Cardiac muscle cell (in vitro differentiated cells and primary cell): ENCODE data around the gene PLXNA2. TPM values are rescaled to one million over a fixed set of nuclear protein-coding genes. Genes with fewer than 3 reads are reported as not detected.

Experiments used
- DNase-seq, 2 donors: peaks; one replicate each; pipeline versions ENCODE4 v3.0.0 to v3.0.0-alpha.2; 2010 to 2017; ENCODE audit warnings: low read depth in 1 of 2, low spot score in 1 of 2
- H3K27ac ChIP-seq: fragments of 200-600 bp; sonication (generic); 2 replicates; pipeline ENCODE4 v1.5.1; 2016
- H3K27me3 ChIP-seq: fragments of 200-600 bp; sonication (generic); 2 replicates; pipeline ENCODE4 v1.6.0; 2016; ENCODE audit warnings: control low read depth
- H3K36me3 ChIP-seq: fragments of 200-600 bp; sonication (generic); 2 replicates; pipeline ENCODE4 v1.5.1; 2016; ENCODE audit warnings: control low read depth
- H3K4me1 ChIP-seq: fragments of 200-600 bp; sonication (generic); 2 replicates; pipeline ENCODE4 v1.8.1; 2017; ENCODE audit warnings: low read depth, mild to moderate bottlenecking, mixed run types
- H3K4me3 ChIP-seq: fragments of 200-600 bp; sonication (generic); 2 replicates; pipeline ENCODE4 v1.5.1; 2016; ENCODE audit warnings: mild to moderate bottlenecking
- H3K9me3 ChIP-seq: fragments of 200-600 bp; sonication (generic); 2 replicates; pipeline ENCODE4 v1.5.1; 2017; ENCODE audit warnings: low read depth, mild to moderate bottlenecking, control low read depth
- polyA plus RNA-seq: library from polyadenylated mRNA; unstranded; fragments of >200 nt; fragmentation: Nextera tagmentation; extraction: Ambion mirVana; gene quantifications from 2 replicates; pipeline ENCODE4 v1.2.1, GENCODE V29; 2016
- total RNA-seq: library from RNA; depleted of rRNA; stranded (reverse); fragments of >200 nt; gene quantifications from 2 replicates; pipeline ENCODE4 v1.2.3, GENCODE V29; 2016
- TF ChIP-seq, protein P1 (sequence below): IDR thresholded peaks from 2 replicates; pipeline ENCODE4 v1.5.1; 2012; ENCODE audit warnings: low read depth, mild to moderate bottlenecking, low read length

PLXNA2 gene
- total and polyA plus RNA-seq, 2 experiments from 2014 or later, result 23.2 to 55.3 TPM

DNA sequence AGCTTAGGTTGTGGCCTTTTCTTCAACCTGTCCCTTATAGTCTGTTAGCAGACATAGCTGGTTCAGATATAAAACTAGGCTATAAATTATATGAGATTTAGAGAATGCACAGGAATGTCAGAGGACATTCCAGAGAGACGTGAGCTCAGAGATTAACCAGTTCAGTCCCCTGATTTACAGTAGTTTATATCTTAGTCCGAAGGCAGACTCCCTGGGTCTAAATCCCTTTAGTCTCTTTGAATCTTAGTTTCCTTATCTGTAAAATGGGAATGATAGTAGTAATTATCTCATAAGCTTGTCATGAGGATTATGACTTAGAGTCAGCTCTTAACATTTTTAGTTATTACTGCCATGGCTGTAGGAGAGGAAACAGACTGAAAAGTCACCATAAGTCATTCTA, 45.5 kb upstream of the PLXNA2 start:
- Histone ChIP-seq H3K27me3 (no peaks in the 10 kb centered on the region), H3K4me1 (peaks cover 20% of the 10 kb centered on the region), H3K4me3 (no peak overlapping the region), H3K27ac (no peak overlapping the region), H3K9me3 (no peaks in the 10 kb centered on the region), H3K36me3 (no peaks in the 10 kb centered on the region)
- TF ChIP-seq, protein P1, sequence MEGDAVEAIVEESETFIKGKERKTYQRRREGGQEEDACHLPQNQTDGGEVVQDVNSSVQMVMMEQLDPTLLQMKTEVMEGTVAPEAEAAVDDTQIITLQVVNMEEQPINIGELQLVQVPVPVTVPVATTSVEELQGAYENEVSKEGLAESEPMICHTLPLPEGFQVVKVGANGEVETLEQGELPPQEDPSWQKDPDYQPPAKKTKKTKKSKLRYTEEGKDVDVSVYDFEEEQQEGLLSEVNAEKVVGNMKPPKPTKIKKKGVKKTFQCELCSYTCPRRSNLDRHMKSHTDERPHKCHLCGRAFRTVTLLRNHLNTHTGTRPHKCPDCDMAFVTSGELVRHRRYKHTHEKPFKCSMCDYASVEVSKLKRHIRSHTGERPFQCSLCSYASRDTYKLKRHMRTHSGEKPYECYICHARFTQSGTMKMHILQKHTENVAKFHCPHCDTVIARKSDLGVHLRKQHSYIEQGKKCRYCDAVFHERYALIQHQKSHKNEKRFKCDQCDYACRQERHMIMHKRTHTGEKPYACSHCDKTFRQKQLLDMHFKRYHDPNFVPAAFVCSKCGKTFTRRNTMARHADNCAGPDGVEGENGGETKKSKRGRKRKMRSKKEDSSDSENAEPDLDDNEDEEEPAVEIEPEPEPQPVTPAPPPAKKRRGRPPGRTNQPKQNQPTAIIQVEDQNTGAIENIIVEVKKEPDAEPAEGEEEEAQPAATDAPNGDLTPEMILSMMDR, result no peak
- DNase-seq, result no peak

DNA sequence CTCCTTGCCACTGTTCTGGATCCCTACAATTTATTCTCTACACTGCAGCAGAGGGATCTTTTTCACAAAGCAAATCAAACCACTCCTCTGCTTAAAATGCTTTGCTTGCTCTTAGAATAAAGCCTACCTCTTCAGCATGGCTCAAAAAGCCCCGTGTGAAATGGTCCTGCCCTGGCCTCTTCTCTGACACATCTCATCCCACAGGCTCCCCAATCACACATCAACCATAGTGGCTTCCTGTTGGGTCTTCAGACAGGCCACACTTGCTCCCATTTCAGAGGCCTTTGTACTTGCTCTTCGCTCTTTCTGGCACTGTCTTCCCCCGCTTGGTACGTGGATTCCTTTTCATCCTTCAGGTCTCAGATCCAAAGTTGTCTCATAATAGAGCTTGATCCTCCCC, 44.3 kb upstream of the PLXNA2 start:
- Histone ChIP-seq H3K4me1 (peaks cover 12% of the 10 kb centered on the region), H3K27me3 (no peaks in the 10 kb centered on the region), H3K9me3 (no peaks in the 10 kb centered on the region), H3K36me3 (no peaks in the 10 kb centered on the region), H3K4me3 (no peak overlapping the region), H3K27ac (no peak overlapping the region)
- TF ChIP-seq, protein P1, result no peak
- no peak for DNase-seq

DNA sequence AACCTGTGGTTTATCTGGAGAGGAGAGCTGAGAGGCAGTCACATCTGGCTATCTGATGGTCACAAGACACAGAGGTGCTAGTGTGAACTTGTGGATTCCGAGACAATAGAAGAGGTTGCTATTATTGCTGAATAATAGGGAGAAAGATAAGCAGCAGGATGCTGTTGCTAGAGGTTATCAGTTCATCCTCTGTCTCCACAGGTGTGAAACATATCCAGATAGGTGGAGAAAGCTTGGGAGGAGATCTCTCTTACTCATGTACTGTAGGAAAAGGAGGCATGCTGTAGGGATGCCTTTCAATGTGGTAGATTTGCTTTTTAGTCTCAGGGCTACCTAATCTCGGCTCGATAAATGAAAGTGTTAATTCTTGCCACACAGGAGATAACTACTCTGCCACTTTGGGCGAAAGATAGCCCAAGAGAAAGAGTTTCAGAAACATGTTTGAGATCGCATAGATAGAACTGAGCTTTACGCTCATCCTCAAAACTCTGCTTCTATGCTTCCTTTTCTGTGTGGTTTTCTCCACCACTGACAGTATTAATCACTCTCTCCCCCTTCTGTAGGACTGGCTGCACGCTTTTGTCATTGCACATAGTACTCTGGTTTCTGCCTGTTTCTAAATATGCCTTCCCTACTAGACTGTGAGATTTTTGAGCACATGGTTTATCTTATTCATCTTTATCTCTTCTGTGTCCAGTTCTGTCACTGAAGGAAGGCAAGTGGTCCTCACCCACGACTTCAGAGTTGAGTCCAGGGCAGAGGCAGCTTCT, 36.7 kb upstream of the PLXNA2 start:
- H3K27ac ChIP-seq, result no peak overlapping the region
- no peaks in the 10 kb centered on the region for H3K27me3 ChIP-seq
- no peak for DNase-seq
- no peaks in the 10 kb centered on the region for H3K36me3 ChIP-seq
- peaks cover 30% of the 10 kb centered on the region for H3K4me1 ChIP-seq
- no peaks in the 10 kb centered on the region for H3K9me3 ChIP-seq
- TF ChIP-seq, protein P1, result no peak
- H3K4me3 ChIP-seq, result no peak overlapping the region

DNA sequence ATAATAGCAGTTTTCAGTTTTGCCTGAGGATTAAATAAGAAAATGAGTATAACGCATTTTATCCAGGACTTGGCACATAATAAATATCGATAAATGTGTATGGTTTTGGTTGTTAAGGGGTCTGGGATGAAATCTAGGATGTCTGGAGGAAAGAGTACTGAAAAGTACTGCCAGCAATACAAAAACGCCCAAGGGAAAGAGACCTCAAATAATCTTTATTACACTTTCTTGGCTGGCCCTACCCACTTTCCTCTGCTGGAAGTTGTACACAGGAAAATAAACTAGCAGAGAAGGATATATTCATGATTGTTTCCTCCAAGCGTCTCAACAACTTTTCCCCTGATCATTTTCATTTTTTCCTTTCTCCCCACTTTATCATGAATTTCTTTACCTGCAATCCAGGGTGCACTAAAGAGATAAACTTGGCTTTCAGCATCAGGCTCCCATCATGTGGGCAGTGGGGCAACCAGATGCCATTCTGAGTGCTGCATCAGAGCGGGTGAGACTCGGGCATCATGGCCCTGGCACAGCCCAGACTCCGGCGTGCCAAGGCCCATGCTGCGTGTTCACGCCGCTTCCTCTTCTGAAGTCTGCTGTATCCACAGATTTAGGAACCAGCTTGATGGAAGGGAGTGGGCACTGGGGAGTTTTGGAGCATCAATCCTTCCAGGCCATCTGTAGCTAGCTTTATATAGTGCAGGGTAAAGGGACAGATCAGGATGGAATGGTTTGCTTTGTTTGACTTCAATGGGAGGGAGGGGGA, 35.8 kb upstream of the PLXNA2 start:
- Histone ChIP-seq H3K27me3 (no peaks in the 10 kb centered on the region), H3K4me3 (no peak overlapping the region), H3K4me1 (peaks cover 30% of the 10 kb centered on the region), H3K27ac (no peak overlapping the region), H3K9me3 (no peaks in the 10 kb centered on the region), H3K36me3 (no peaks in the 10 kb centered on the region)
- TF ChIP-seq, protein P1, result no peak
- DNase-seq, result no peak

DNA sequence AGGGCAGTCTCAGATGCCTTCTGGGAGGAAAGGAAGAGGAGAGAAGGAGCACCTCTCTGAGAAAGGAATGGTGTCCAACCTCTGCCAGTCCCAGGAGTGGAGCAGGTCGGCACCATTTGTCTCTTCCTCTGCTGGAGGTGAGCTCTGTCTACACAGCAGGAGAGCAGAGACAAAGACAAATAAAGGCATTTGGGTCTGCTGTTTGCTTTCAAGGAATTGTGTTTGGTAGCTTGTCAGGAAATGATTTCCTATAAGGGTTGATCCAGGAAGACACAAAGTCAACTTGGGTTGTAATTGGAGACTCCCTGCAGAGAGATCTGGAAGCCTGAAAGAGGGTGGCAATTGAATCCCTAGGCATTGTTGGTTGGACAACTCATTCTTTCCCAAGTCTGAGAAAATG, 34.5 kb upstream of the PLXNA2 start:
- H3K27ac ChIP-seq, result no peak overlapping the region
- H3K4me3 ChIP-seq, result no peak overlapping the region
- TF ChIP-seq, protein P1, result no peak
- H3K9me3 ChIP-seq, result no peaks in the 10 kb centered on the region
- H3K4me1 ChIP-seq, result peaks cover 30% of the 10 kb centered on the region
- no peak for DNase-seq
- no peaks in the 10 kb centered on the region for H3K36me3 ChIP-seq
- no peaks in the 10 kb centered on the region for H3K27me3 ChIP-seq
